RWPE1 (cell line): ENCODE results near the gene ZNF714.

ENCODE experiments used
- CTCF ChIA-PET: fragments of 350-600 bp; sonication (Branson Sonifier 250); formaldehyde crosslinking; extraction: SDS; loops from one replicate; lab custom pipeline; 2021; lab: Yijun Ruan, JAX
- POLR2A ChIA-PET: fragments of 400-600 bp; formaldehyde crosslinking; extraction: SDS; loops from one replicate; lab custom pipeline; 2020; ENCODE audit warnings: antibody characterized with exemption; ENCODE audit not compliant: low non-redundant PET; lab: Yijun Ruan, JAX
- DNase-seq: peaks from one replicate; pipeline ENCODE4 v3.0.0; 2012; ENCODE audit warnings: low spot score
- H3K27ac ChIP-seq: fragments of 450-650 bp; 2 replicates; pipeline ENCODE4 v1.5.1; 2017
- TF ChIP-seq, protein P1 (sequence below): fragments of 450-650 bp; conservative IDR thresholded peaks from 2 replicates; pipeline ENCODE4 v1.5.1; 2017; ENCODE audit warnings: low read depth, mild to moderate bottlenecking

ZNF714 gene

DNA sequence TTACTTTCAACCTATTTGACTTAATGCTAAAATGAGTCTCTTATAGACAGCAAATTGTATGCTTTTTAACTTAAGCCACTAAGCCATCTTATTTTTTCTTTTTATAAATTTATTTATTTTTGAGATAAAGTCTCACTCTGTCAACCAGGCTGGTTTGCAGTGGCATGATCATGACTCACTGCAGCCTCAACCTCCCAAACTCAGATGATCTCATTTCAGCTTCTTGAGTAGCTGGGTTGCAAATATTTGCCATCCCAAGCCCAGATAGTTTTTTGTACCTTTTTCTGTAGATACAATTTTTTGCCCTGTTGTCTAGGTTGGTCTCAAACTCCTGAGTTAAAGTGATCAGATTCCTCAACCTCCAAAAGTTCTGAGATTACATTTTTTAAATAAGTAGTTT is 27.1 kb downstream of the ZNF714 start:
- ChIA-PET POLR2A (no interaction called here), CTCF (interaction anchor here (0.6 kb wide), 1 partner anchor 10 kb away, joined by 3 read pairs; no protein-coding TSS in a partner anchor)
- no peak for DNase-seq
- TF ChIP-seq, protein P1, sequence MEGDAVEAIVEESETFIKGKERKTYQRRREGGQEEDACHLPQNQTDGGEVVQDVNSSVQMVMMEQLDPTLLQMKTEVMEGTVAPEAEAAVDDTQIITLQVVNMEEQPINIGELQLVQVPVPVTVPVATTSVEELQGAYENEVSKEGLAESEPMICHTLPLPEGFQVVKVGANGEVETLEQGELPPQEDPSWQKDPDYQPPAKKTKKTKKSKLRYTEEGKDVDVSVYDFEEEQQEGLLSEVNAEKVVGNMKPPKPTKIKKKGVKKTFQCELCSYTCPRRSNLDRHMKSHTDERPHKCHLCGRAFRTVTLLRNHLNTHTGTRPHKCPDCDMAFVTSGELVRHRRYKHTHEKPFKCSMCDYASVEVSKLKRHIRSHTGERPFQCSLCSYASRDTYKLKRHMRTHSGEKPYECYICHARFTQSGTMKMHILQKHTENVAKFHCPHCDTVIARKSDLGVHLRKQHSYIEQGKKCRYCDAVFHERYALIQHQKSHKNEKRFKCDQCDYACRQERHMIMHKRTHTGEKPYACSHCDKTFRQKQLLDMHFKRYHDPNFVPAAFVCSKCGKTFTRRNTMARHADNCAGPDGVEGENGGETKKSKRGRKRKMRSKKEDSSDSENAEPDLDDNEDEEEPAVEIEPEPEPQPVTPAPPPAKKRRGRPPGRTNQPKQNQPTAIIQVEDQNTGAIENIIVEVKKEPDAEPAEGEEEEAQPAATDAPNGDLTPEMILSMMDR, result no peak
- no peak overlapping the region for H3K27ac ChIP-seq

DNA sequence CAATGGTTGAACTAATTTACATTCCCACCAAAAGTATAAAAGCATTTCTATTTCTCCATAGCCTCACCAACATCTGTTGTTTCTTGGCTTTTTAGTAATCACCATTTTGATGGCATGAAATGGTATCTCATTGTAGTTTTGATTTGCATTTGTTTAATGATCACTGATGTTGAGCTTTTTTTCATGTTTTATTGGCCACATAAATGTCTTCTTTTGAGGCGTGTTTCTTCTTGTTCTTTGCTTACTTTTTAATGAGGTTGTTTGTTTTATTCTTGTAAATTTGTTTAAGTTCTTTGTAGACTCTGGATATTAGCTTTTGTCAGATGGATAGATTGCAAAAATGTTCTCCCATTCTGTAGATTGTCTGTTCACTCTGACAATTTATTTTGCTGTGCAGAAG is 28.2 kb downstream of the ZNF714 start:
- CTCF ChIA-PET, result interaction anchor here (0.6 kb wide), 1 partner anchor 455 kb away, joined by 3 read pairs; no protein-coding TSS in a partner anchor
- TF ChIP-seq, protein P1, result no peak
- POLR2A ChIA-PET, result no interaction called here
- no peak overlapping the region for H3K27ac ChIP-seq
- no peak for DNase-seq

DNA sequence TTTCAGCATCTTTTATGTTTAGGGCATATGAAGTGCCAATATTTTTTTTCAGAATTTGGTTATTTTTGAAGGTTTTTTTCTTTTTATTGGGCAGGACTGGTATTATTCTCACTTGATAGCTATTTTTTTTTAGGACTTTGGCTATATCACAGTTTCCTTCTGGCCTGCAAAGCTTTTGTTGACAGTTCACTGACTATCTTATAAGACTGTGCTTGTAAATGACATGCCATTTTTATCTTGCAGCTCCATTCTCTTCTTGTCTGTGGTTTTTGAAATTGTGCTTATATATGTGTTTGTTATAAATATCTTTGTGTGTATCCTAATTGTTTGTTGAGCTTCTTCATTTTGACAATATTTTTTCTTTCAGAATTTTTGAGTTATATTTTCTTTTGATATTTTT is 33.4 kb downstream of the ZNF714 start:
- DNase-seq, result no peak
- ChIA-PET CTCF (no interaction called here), POLR2A (no interaction called here)
- TF ChIP-seq, protein P1, result no peak
- no peak overlapping the region for H3K27ac ChIP-seq

DNA sequence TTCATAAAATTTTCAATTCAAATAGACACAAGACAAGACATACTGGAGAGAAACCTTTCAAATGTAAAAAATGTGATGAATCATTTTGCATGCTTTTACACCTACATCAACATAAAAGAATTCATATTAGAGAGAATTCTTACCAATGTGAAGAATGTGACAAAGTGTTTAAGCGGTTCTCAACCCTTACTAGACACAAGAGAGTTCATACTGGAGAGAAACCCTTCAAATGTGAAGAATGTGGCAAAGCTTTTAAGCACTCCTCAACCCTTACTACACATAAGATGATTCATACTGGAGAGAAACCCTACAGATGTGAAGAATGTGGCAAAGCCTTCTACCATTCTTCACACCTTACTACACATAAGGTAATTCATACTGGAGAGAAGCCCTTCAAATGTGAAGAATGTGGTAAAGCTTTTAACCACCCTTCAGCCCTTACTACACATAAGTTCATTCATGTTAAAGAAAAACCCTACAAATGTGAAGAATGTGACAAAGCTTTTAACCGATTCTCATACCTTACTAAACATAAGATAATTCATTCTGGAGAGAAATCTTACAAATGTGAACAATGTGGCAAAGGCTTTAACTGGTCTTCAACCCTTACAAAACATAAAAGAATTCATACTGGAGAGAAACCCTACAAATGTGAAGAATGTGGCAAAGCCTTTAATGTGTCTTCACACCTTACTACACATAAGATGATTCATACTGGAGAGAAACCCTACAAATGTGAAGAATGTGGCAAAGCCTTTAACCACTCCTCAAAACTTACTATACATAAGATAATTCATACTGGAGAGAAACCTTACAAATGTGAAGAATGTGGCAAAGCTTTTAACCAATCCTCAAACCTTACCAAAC is 35.3 kb downstream of the ZNF714 start:
- ChIA-PET CTCF (interaction anchor here (0.8 kb wide), 1 partner anchor 202 kb away, joined by 4 read pairs; no protein-coding TSS in a partner anchor), POLR2A (no interaction called here)
- TF ChIP-seq, protein P1, result no peak
- H3K27ac ChIP-seq, result no peak overlapping the region
- DNase-seq, result no peak

DNA sequence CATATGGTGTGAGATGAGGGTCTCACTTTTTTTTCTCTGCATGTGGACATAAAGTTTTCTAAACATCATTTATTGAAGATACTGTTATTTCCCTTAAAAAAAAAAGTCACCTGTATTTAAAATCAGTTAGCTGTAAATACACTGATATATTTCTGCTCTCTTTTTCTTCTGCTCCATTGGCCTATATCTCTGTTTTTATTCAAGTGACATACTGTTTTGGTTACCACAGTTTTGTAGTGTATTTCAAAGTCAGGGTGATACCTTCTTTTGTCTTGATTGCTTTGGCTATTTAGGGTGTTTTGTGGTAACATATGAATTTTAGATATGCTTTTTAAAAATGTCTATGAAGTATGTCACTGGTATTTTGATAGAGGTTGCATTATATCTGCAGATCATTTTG is 44.1 kb downstream of the ZNF714 start:
- TF ChIP-seq, protein P1, result no peak
- CTCF ChIA-PET, result no interaction called here
- POLR2A ChIA-PET, result no interaction called here

DNA sequence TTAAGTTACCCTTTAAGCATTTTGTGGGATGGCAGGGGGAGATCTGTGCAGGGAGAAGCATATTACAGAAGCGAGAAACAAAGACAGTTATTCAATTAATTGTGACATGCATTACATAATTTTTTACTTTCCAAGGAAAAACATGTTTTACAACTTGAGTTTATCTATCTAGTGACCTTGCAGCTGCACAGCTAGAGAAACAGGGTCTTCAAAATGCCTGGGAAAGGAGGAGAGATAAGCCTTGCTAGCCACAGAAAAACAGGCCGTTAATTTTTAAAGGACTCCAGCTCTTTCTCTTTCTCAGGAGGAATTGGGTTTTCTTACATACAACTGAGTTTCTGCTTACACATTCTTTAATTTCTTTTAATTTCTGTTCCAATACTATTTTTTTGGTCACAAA is 45.0 kb downstream of the ZNF714 start:
- TF ChIP-seq, protein P1, result no peak
- ChIA-PET POLR2A (no interaction called here), CTCF (no interaction called here)
- no peak overlapping the region for H3K27ac ChIP-seq
- DNase-seq, result no peak

More for the DNA sequence above, 44.1 kb downstream of the ZNF714 start:
- DNase-seq, result no peak
- H3K27ac ChIP-seq, result no peak overlapping the region
